RWPE2 (cell line): ENCODE results near the gene LINC00237.
A peak's percentile ranks its signal among the peaks of the same experiment; 100 is the strongest.

Experiments used
- ATAC-seq: fragments of 200-7000 bp; cut with Tn5 transposase; 3 replicates; pipeline ENCODE4 v1.9.1; 2021; ENCODE audit warnings: low read depth
- DNase-seq: peaks from one replicate; pipeline ENCODE4 v3.0.0-alpha.2; 2020; ENCODE audit warnings: low spot score
- H3K27ac ChIP-seq: fragments of 450-650 bp; 2 replicates; pipeline ENCODE4 v1.5.1; 2017; ENCODE audit warnings: mild to moderate bottlenecking; ENCODE audit not compliant: poor library complexity, severe bottlenecking
- H3K27me3 ChIP-seq: fragments of 250-450 bp; sonication (Bioruptor Pico); 2 replicates; pipeline ENCODE4 v1.5.1; 2021; ENCODE audit warnings: mild to moderate bottlenecking, moderate library complexity; ENCODE audit not compliant: insufficient read depth, poor library complexity, severe bottlenecking
- H3K36me3 ChIP-seq: fragments of 250-450 bp; sonication (Bioruptor Pico); 2 replicates; pipeline ENCODE4 v1.5.1; 2020; ENCODE audit warnings: low read depth, mild to moderate bottlenecking, moderate library complexity
- H3K4me1 ChIP-seq: fragments of 250-450 bp; sonication (Bioruptor Pico); 2 replicates; pipeline ENCODE4 v1.5.1; 2021; ENCODE audit warnings: mild to moderate bottlenecking, moderate library complexity; ENCODE audit not compliant: insufficient read depth, poor library complexity, severe bottlenecking
- H3K4me3 ChIP-seq: fragments of 250-450 bp; sonication (Bioruptor Pico); 2 replicates; pipeline ENCODE4 v1.5.1; 2021; ENCODE audit warnings: mild to moderate bottlenecking, moderate library complexity; ENCODE audit not compliant: severe bottlenecking
- H3K9me3 ChIP-seq: fragments of 250-450 bp; sonication (Bioruptor Pico); 2 replicates; pipeline ENCODE4 v1.5.1; 2021; ENCODE audit warnings: mild to moderate bottlenecking, moderate library complexity; ENCODE audit not compliant: severe bottlenecking
- CTCF ChIP-seq: fragments of 450-650 bp; IDR thresholded peaks from one replicate; pipeline ENCODE4 v1.5.1; 2017; ENCODE audit warnings: mild to moderate bottlenecking, moderate library complexity; ENCODE audit not compliant: poor library complexity, severe bottlenecking

The LINC00237 gene

GRCh38 chr20:21052241-21052640 is 53.9 kb downstream of the LINC00237 start:
- Histone ChIP-seq H3K36me3 (no peaks in the 10 kb centered on the region), H3K4me1 (no peaks in the 10 kb centered on the region), H3K9me3 (no peaks in the 10 kb centered on the region), H3K27ac (no peak overlapping the region), H3K4me3 (no peak overlapping the region), H3K27me3 (peaks cover 25% of the 10 kb centered on the region)
- TF ChIP-seq CTCF, result no peak
- DNase-seq (no peak), ATAC-seq (no peak)

- no peaks in the 10 kb centered on the region for H3K36me3 ChIP-seq
- H3K27ac ChIP-seq, result no peak overlapping the region
- no peak overlapping the region for H3K4me3 ChIP-seq
- H3K27me3 ChIP-seq, result peaks cover 11% of the 10 kb centered on the region
- DNase-seq (no peak), ATAC-seq (no peak)
- no peaks in the 10 kb centered on the region for H3K4me1 ChIP-seq
- H3K9me3 ChIP-seq, result no peaks in the 10 kb centered on the region
- no peak for TF ChIP-seq CTCF
Measured at GRCh38 chr20:21050710-21051109, 55.4 kb downstream of the LINC00237 start.

GRCh38 chr20:21049305-21049828 is 56.8 kb downstream of the LINC00237 start:
- H3K36me3 ChIP-seq, result no peaks in the 10 kb centered on the region

GRCh38 chr20:21048841-21049273 is 57.3 kb downstream of the LINC00237 start:
- no peaks in the 10 kb centered on the region for H3K9me3 ChIP-seq
- no peak for DNase-seq
- peak; percentile 49; the same call in 1 of the 3 replicates for ATAC-seq
- no peak overlapping the region for H3K27ac ChIP-seq
- no peaks in the 10 kb centered on the region for H3K36me3 ChIP-seq
- no peaks in the 10 kb centered on the region for H3K4me1 ChIP-seq
- peak; percentile 66 for TF ChIP-seq CTCF
- H3K27me3 ChIP-seq, result no peaks in the 10 kb centered on the region
- H3K4me3 ChIP-seq, result no peak overlapping the region

More at GRCh38 chr20:21049305-21049828, 56.8 kb downstream of the LINC00237 start:
- H3K27me3 ChIP-seq, result no peaks in the 10 kb centered on the region
- DNase-seq (no peak), ATAC-seq (no peak)
- H3K4me3 ChIP-seq, result no peak overlapping the region
- no peak for TF ChIP-seq CTCF
- H3K4me1 ChIP-seq, result no peaks in the 10 kb centered on the region
- no peak overlapping the region for H3K27ac ChIP-seq
- H3K9me3 ChIP-seq, result no peaks in the 10 kb centered on the region

GRCh38 chr20:21047981-21048380 is 58.2 kb downstream of the LINC00237 start:
- Histone ChIP-seq H3K9me3 (no peaks in the 10 kb centered on the region), H3K27ac (no peak overlapping the region), H3K36me3 (no peaks in the 10 kb centered on the region), H3K4me3 (no peak overlapping the region), H3K27me3 (no peaks in the 10 kb centered on the region), H3K4me1 (no peaks in the 10 kb centered on the region)
- no peak for TF ChIP-seq CTCF
- no peak for DNase-seq
- no peak for ATAC-seq
